ENCODE data around the gene HOXD12. TPM values are rescaled to one million over a fixed set of nuclear protein-coding genes. Genes with fewer than 3 reads are reported as not detected.

Gene HOXD12
- total RNA-seq, 2 donors from 2014 or later: not detected

DNA sequence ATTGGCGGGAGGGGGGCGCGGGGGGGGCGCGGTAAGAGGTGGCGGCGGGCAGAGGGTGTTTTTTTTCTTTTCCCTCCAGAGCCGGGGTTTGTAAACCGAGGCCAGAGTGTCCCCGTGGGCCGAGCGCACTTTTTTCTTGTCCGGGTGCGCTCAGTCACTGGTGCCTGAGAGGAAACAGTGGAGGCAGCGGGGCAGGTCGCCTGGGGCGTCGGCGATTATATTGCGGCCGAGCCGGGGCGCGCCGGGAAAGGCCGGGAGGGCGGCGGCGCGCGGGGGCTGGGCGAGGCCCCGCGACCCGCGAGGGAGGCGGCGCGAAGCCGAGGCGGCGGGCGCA is 30.2 kb downstream of the HOXD12 start:
- DNase-seq (ENCODE audit: low spot score in 2 of 2) (no peak), ATAC-seq (peak in 1 of 2 donors; percentile 12)
- Mint-ChIP-seq H3K36me3 (peaks cover 0 to 22% of the 10 kb centered on the region in 2 donors), H3K27ac (no peak overlapping the region), H3K9me3 (no peaks in the 10 kb centered on the region)

DNA sequence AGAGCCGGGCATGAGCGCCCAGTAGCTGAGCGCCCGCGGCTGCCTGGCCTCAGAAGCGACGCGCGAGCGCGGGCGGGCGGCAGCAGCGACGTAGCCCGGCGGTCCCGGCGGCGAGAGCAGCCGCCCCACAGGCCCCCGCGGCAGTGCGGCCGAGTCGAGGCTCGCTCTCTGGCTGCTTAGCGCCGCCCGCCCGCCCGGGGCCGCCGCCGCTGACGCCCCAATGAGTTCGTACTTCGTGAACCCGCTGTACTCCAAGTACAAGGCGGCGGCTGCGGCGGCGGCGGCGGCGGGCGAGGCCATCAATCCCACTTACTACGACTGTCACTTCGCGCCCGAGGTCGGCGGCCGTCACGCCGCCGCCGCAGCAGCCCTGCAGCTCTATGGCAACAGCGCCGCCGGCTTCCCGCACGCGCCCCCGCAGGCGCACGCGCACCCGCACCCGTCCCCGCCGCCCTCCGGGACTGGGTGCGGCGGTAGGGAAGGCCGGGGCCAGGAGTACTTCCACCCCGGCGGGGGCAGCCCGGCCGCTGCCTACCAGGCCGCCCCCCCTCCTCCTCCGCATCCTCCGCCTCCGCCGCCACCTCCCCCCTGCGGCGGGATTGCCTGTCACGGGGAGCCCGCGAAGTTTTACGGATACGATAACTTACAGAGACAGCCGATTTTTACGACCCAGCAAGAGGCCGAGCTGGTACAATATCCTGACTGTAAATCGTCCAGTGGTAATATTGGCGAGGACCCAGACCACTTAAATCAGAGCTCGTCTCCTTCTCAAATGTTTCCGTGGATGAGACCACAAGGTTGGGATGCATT is 30.8 kb downstream of the HOXD12 start:
- no peak for DNase-seq (ENCODE audit: low spot score in 2 of 2)
- peak overlapping the region in 1 of 2 donors; percentile 55 for H3K27ac Mint-ChIP-seq
- ATAC-seq: peak in 1 of 2 donors; percentile 47
- peaks cover 3 to 28% of the 10 kb centered on the region in 2 donors for H3K36me3 Mint-ChIP-seq
- no peaks in the 10 kb centered on the region for H3K9me3 Mint-ChIP-seq

DNA sequence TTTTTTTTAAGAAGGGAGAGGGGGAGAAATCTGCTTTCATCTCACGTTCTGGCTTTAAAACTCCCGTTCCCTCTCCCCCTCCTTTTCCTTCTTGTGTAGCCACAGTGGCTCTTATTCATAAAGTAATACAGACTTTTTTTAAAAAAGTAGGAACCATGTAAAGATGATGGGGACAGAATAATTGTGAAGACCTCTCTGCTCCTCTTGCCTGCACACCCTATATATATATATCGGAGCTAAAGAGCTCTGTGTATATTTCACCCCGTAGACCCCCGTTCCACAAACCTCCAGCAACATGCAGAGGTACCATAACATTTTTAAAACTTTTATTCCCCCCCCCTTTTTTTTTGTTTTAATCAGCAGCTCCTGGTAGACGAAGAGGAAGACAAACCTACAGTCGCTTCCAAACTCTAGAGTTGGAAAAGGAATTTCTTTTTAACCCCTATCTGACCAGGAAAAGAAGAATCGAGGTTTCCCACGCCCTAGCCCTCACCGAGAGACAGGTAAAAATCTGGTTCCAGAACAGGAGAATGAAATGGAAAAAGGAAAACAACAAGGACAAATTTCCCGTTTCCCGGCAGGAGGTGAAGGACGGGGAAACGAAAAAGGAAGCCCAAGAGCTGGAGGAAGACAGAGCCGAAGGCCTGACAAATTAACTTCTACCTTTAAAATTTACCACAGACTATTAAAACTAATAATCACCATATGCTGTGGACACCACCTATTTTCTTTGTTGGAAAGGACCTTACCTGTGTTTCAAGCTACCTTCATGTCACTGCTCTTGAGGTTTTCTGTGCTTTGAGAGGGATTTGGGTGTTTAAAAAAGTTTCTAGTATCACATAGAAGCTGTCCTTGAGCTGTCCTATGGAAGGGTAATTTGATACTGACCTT is 31.6 kb downstream of the HOXD12 start:
- H3K36me3 Mint-ChIP-seq: peaks cover 8 to 33% of the 10 kb centered on the region in 2 donors
- DNase-seq (ENCODE audit: low spot score in 2 of 2) (no peak), ATAC-seq (no peak)
- no peaks in the 10 kb centered on the region for H3K9me3 Mint-ChIP-seq
- peak overlapping the region in 1 of 2 donors; percentile 83 for H3K27ac Mint-ChIP-seq

DNA sequence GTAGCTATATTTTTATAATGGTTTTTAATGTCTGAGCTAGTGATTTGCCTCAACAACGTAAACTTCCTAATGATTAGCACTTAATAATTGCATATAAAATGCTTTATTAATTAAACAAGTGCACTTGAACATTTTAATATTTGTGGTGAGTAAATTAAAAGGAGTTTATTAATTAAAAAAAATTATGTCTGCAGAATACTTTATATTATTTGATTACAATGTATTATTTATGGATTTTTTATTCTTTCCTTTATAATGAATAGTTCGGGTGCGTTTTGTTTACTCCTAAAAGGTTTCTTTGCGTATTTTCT is 32.2 kb downstream of the HOXD12 start:
- H3K36me3 Mint-ChIP-seq: peaks cover 8 to 33% of the 10 kb centered on the region in 2 donors
- ATAC-seq (no peak), DNase-seq (ENCODE audit: low spot score in 2 of 2) (no peak)
- no peaks in the 10 kb centered on the region for H3K9me3 Mint-ChIP-seq
- H3K27ac Mint-ChIP-seq: no peak overlapping the region

DNA sequence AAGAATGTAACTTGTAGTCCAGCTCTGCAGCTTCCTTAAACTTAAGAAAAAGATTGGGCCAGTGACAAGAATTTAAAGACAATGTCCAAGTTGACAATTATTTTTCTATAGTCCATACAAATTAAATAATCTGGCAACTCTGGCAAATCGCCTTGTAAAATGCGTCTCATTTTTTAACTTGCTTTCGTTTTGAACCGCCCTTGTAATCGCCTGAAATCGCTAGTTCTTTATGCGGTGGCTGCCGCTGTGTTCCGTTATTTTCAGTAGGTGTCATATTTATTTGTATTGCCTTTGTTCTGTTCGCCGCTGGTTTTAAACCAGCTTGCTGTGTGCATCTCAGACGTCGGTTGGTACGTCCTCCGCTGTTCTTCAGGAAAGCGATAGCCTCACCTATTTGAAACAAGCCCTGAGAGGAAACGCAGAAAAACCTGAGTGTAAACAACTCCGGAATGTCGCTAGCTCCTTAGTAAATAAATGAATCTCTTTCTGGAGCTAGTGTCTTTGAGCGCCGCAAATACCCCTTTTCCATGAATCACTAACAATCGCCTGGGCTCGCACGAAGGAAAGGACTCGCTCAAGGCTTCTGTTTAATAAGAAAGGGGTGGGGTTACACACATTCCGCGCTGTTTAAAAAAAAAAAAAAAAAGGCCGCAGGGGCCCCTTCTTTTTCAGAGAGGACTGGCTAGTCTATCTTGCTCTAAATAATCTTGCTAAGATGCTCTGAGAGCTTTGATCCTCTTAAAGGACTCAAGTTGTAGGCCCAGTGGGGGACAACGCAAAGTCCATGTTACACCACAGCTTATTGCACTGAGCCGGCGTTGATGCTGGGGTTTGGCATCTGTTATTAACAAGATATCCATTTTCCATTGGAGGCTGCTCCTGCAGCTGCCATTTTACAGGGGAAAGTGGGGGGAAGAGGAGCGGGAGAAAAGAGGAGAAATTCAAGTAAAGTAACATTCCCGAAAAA is 32.9 kb downstream of the HOXD12 start:
- H3K36me3 Mint-ChIP-seq: peaks cover 8 to 34% of the 10 kb centered on the region in 2 donors
- no peak for DNase-seq (ENCODE audit: low spot score in 2 of 2)
- no peak for ATAC-seq
- no peak overlapping the region for H3K27ac Mint-ChIP-seq
- H3K9me3 Mint-ChIP-seq: no peaks in the 10 kb centered on the region

DNA sequence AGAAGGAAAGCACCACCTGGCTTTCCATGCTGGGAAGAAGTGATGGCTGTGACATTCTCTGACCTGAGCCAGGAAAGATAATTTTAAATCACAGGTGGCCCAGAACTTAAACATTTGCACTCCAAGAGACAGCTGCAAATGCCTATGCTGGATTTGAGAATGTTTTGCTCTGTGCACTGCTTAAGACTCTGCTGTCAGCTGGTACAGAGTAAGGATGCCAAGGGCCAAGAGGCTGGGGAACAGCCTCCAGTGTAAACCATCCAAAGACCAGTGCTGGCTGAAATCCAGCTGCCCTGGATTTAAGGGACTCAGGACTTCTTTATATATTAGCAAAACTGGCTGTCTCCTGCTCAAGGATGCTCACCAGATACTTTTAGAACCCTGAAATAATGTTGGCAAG is 33.8 kb downstream of the HOXD12 start:
- DNase-seq (ENCODE audit: low spot score in 2 of 2): no peak
- H3K36me3 Mint-ChIP-seq: peaks cover 14 to 38% of the 10 kb centered on the region in 2 donors
- ATAC-seq: no peak
- H3K9me3 Mint-ChIP-seq: peaks cover 0 to 2% of the 10 kb centered on the region in 2 donors
- no peak overlapping the region for H3K27ac Mint-ChIP-seq

DNA sequence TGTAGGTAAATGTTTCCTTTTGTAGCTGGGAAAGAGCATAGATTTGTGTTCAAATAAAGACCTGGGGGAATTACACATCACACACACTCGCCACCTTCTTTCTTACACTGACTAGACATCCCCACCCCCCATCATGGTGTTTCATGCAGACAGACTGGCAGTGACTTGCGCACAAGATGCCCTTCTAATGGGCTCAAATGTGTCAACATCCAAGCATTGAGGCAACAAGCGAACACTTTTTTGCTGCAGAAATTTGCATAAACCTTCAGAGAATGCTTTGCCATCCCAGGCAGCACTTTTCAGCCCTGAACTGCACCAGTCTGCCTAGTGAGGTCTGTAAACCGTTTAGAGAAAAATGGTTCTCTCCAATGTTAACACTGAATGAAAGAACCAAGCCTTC is 34.4 kb downstream of the HOXD12 start:
- ATAC-seq: no peak
- Mint-ChIP-seq H3K27ac (no peak overlapping the region), H3K9me3 (peaks cover 0 to 3% of the 10 kb centered on the region in 2 donors), H3K36me3 (peaks cover 21 to 44% of the 10 kb centered on the region in 2 donors)
- DNase-seq (ENCODE audit: low spot score in 2 of 2): no peak

DNA sequence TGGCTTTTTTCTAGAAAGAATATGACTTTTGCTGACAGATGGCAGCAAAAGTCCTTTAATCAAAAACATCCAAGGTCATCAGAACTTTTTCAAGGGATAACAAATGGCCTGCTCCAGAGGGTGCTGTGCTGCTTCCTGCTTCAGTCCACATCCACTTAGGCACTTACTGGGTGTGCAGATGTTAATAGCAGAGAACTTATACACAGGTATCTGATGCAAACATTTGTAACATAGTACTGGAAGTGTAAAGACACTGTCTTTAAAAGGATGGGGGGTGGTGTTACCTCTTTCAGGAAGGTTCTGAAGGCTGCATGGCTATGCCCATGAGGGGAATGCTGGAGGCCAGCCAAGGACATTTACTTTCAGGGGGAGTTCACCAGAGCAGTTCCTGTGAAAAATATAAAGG is 35.4 kb downstream of the HOXD12 start:
- ATAC-seq (no peak), DNase-seq (ENCODE audit: low spot score in 2 of 2) (no peak)
- H3K9me3 Mint-ChIP-seq: peaks cover 0 to 3% of the 10 kb centered on the region in 2 donors
- no peak overlapping the region for H3K27ac Mint-ChIP-seq
- H3K36me3 Mint-ChIP-seq: peaks cover 24 to 47% of the 10 kb centered on the region in 2 donors

DNA sequence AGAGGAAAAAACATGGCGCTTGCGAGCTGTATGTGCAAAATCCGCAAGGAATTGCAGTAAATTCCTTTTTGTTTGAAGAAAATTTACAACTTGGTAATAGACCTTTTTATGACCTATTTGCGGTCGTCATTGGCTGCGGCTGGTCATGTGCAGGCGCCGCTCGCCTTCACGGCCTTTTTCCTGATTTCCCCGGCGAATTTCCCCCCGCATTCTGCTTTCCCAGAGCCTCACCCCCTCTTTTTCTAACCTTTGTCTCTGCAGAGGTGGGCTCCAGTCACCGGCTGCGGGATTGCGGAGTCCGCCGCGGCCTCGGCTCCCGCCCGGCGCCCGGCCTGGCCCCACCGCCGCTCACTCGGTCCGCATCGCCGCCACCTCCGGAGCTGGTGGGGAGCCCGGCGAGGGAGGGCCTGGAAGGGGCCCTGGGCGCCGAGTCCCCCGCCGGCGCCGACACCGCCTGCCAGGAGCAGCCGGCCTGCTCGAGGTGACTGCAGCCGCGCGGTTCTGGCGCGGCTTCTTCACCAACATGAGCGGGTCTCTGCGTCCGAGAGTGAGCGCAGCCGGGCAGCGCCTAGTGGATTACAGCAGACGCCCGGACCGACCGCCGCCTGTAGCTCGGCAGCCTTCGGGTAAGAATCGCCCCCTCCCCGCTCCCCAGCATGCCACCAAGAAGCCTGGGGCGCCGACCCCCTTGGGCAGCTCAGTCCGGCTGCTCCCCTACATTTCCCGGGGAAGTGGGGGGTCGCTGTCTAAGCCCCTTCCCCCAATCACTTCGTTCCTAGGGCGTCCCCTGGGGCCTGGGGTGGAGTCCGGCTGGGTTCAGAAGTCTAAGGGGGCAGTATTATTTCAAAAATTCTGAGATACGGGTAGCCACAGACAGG is 37.0 kb downstream of the HOXD12 start:
- ATAC-seq: no peak
- Mint-ChIP-seq H3K27ac (no peak overlapping the region), H3K9me3 (peaks cover 0 to 3% of the 10 kb centered on the region in 2 donors), H3K36me3 (peaks cover 24 to 55% of the 10 kb centered on the region in 2 donors)
- no peak for DNase-seq (ENCODE audit: low spot score in 2 of 2)

DNA sequence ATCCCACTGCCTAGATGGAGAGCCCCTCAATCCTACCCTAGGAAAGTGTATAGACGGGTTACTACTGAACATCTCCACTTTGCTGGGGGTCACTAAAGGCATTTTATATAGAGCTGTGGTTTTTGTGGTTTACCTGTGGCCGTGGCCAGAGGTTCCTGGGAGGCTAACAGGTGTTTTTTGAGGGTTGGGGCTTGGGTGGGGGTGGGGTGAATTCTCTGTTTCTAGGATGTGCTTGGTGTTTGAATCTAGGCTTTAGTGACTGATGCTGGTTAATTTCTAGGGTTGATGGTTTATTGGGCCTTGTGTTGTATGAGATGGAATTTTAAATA is 37.6 kb downstream of the HOXD12 start:
- H3K36me3 Mint-ChIP-seq: peaks cover 24 to 55% of the 10 kb centered on the region in 2 donors
- no peak overlapping the region for H3K27ac Mint-ChIP-seq
- no peak for ATAC-seq
- DNase-seq (ENCODE audit: low spot score in 2 of 2): no peak
- H3K9me3 Mint-ChIP-seq: peaks cover 0 to 3% of the 10 kb centered on the region in 2 donors

DNA sequence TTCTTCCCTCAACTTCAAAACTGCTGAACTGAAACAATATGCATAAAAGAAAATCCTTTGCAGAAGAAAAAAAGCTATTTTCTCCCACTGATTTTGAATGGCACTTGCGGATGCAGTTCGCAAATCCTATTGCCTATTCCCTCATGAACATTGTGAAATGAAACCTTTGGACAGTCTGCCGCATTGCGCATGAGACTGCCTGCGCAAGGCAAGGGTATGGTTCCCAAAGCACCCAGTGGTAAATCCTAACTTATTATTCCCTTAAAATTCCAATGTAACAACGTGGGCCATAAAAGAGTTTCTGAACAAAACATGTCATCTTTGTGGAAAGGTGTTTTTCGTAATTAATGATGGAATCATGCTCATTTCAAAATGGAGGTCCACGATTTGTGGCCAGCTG is 38.3 kb downstream of the HOXD12 start:
- no peak for ATAC-seq
- no peak overlapping the region for H3K27ac Mint-ChIP-seq
- H3K9me3 Mint-ChIP-seq: peaks cover 0 to 3% of the 10 kb centered on the region in 2 donors
- peaks cover 24 to 48% of the 10 kb centered on the region in 2 donors for H3K36me3 Mint-ChIP-seq
- DNase-seq (ENCODE audit: low spot score in 2 of 2): no peak

DNA sequence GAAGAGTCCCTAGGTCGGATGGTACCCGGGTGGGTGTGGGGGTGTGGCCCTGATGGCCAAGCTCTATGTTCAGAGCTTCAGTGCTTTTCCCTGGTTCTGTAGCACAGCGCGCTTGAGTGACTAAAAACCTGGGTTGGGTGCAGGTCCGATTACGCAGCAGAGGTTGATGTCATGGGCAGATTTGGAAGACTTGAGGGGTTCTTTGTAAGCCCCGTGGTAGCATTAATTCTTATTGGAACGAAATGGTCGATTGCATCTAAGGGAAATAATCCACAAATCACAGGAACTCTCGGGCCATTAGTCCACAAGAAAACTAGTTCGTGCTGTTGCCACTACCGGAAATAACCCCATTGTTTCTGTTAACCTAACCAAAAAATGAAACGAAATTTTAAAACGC is 38.9 kb downstream of the HOXD12 start:
- peaks cover 0 to 3% of the 10 kb centered on the region in 2 donors for H3K9me3 Mint-ChIP-seq
- peaks cover 24 to 46% of the 10 kb centered on the region in 2 donors for H3K36me3 Mint-ChIP-seq
- DNase-seq (ENCODE audit: low spot score in 2 of 2): no peak
- no peak for ATAC-seq
- no peak overlapping the region for H3K27ac Mint-ChIP-seq

DNA sequence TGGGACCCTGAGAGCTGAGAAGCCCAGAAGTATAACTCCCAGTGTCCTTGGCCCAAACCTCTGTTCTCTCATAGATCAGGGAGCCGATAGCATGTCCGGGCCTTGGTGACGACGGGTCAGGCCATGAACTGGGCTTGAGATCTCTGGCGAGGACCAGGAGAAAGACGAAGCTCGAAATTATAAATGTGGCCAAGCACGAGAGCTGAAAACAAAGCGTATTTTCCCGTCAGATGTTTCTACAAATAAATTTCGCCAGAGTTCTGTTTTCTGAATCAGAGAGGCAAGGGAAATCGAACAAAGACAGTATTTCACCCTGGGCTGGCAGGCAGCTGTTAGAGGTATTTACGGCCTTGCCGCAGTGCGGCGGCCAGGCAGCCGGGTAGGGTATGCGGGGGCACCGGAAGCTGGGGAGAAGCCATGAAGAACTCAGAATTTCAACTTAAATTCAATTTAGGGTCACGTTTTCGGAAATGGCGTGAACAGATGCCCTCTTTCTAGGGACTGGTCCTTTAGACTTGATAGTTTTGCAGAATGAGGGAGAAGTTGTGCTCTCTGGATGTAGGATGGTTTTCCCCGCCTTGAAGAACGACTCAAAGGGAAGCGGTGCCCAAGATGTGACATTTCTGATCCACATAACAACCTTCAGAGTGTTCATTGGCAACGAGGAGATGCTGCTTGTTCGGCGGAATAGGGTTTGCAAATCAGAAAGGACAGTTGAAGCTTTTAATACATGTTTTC is 39.5 kb downstream of the HOXD12 start:
- Mint-ChIP-seq H3K9me3 (peaks cover 0 to 3% of the 10 kb centered on the region in 2 donors), H3K27ac (peak overlapping the region in 1 of 2 donors; percentile 55), H3K36me3 (peaks cover 24 to 44% of the 10 kb centered on the region in 2 donors)
- DNase-seq (ENCODE audit: low spot score in 2 of 2) (no peak), ATAC-seq (no peak)

DNA sequence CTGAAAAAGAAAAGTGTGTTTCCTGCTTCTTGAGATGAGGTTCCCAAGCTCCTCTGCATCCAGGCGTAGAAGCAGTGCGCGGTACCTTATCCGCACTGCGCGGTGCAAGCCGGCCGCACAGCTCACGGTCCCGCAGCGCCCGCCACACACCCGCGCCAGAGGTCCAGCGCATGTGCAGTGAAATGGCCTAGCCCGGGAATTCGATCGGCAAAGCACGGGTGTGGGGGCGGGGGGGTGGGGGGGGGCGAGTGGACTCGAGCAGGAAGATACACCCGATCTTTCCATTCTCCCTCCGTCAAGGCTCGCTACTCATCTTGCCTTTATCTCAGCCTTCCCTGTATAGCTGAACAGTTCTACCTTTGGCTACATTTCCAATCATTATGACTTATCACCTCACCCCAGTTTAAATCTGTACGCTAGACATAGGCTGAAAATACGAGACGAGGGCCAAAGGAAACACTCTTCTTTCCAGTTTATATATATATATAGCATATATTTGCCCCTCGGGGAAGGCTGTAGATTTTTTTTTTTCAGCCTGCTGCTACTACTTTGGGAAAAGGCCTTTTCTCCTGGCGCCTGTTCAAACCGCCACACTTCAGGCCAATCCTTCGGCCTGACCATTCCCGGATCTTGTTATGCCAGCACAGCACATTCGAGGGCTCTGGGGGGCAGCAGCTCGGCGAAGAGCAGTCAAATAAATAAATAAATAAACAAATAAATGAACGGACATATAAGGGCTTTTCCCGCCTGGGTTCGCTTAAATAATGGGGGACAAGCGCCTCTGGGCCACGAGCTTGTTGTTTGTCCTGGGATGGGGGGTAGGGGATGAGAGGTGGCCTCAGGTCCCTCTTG is 40.3 kb downstream of the HOXD12 start:
- Mint-ChIP-seq H3K36me3 (peaks cover 24 to 38% of the 10 kb centered on the region in 2 donors), H3K27ac (no peak overlapping the region), H3K9me3 (peaks cover 0 to 3% of the 10 kb centered on the region in 2 donors)
- ATAC-seq: no peak
- no peak for DNase-seq (ENCODE audit: low spot score in 2 of 2)
